Lower leg skin (tissue), 4 donors: ENCODE measurements around the gene PYY. TPM values are rescaled to one million over a fixed set of nuclear protein-coding genes. Genes with fewer than 3 reads are reported as not detected.
A peak's percentile ranks its signal among the peaks of the same experiment; 100 is the strongest.
"Not testable (repeated sequence)": the region's sequence is repeated elsewhere in the genome, so short reads cannot be mapped to it uniquely, and the experiment has no call there.

Experiments used
- DNase-seq, 2 donors: peaks; one replicate each; pipeline ENCODE4 v3.0.0-alpha.2; 2019; ENCODE audit warnings: low spot score in 2 of 2
- H3K4me3 ChIP-seq: fragments of 200-600 bp; sonication (generic); 2 replicates; pipeline ENCODE4 v1.5.1; 2017; ENCODE audit warnings: mild to moderate bottlenecking, low read depth; ENCODE audit not compliant: poor library complexity, severe bottlenecking
- CTCF ChIP-seq, 3 donors: fragments of 450-650 bp; IDR thresholded peaks; one replicate each; pipeline ENCODE4 v1.5.1; 2016; ENCODE audit warnings: antibody characterized with exemption in 3 of 3, mild to moderate bottlenecking in 3 of 3, moderate library complexity in 2 of 3
- POLR2A ChIP-seq, 2 donors: fragments of 450-650 bp; IDR thresholded peaks; one replicate each; pipeline ENCODE4 v1.6.1; 2016 to 2017; ENCODE audit warnings: antibody characterized with exemption in 2 of 2, mild to moderate bottlenecking in 1 of 2, moderate library complexity in 1 of 2
- WGBS, 2 donors: methylation state at CpG; one replicate each; pipeline ENCODE4 v1.1.5; 2018; 5-methylcytosine and 5-hydroxymethylcytosine counted together
- intact Hi-C: fragments of 100-400 bp; cut with DNase I; formaldehyde crosslinking; loops from one replicate; pipeline ENCODE4 v1.15.0; 2023; ENCODE audit warnings: low total_unique reads
- total RNA-seq, 4 donors: library from RNA; depleted of rRNA; stranded (reverse); fragments of >200 nt; gene quantifications; one replicate each; pipeline ENCODE4 v1.1.0, GENCODE V29; 2016

The PYY gene
- total RNA-seq, 4 donors from 2014 or later = not detected

GRCh38 chr17:43999024-43999423 lies 45.3 kb upstream of the PYY start:
- 85 to 94% methylated on average over 4 of the region's 4 CpGs for WGBS, 2 donors
- no peak for TF ChIP-seq POLR2A (IDR thresholded peaks at IDR 0.05)
- no peak for TF ChIP-seq CTCF (IDR thresholded peaks at IDR 0.05)
- intact Hi-C loops = loop anchor here (10.0 kb wide), 1 partner anchor 54 kb away; the partner anchor contains the start of gene PPY
- DNase-seq = no peak
- H3K4me3 ChIP-seq = no peak overlapping the region

- WGBS, 2 donors = 70 to 77% methylated on average over 3 of the region's 3 CpGs
- intact Hi-C loops = loop anchor here (10.0 kb wide), 1 partner anchor 54 kb away; the partner anchor contains the start of gene PPY
- DNase-seq = no peak
- TF ChIP-seq CTCF (IDR thresholded peaks at IDR 0.05) (no peak), POLR2A (IDR thresholded peaks at IDR 0.05) (no peak)
- H3K4me3 ChIP-seq = no peak overlapping the region
These were observed 44.8 kb upstream of the PYY start for GRCh38 chr17:43998552-43998951.

GRCh38 chr17:43997180-43997579 lies 43.4 kb upstream of the PYY start:
- intact Hi-C loops = loop anchor here (10.0 kb wide), 1 partner anchor 52 kb away; the partner anchor contains the start of gene PPY
- H3K4me3 ChIP-seq, DNase-seq: not testable (repeated sequence)
- 84 to 89% methylated on average over 5 of the region's 5 CpGs for WGBS, 2 donors

GRCh38 chr17:43995150-43995471 lies 41.4 kb upstream of the PYY start:
- DNase-seq = no peak
- 13 to 19% methylated on average over 12 of the region's 12 CpGs for WGBS, 2 donors
- intact Hi-C loops = loop anchor here (10.0 kb wide), 1 partner anchor 50 kb away; the partner anchor contains the start of gene PPY
- no peak overlapping the region for H3K4me3 ChIP-seq
- TF ChIP-seq CTCF (IDR thresholded peaks at IDR 0.05) (no peak), POLR2A (IDR thresholded peaks at IDR 0.05) (no peak)

GRCh38 chr17:43994272-43995149 lies 40.8 kb upstream of the PYY start:
- DNase-seq = peak; percentile 46 to 95
- no peak overlapping the region for H3K4me3 ChIP-seq
- TF ChIP-seq CTCF (IDR thresholded peaks at IDR 0.05) (peak in 1 of 3 donors; percentile 45), POLR2A (IDR thresholded peaks at IDR 0.05) (no peak)
- WGBS, 2 donors = 8 to 9% methylated on average over 41 to 48 of the region's 52 CpGs
- intact Hi-C loops = loop anchor here (10.0 kb wide), 1 partner anchor 50 kb away; the partner anchor contains the start of gene PPY

- WGBS, 2 donors = 94 to 95% methylated on average over 14 of the region's 14 CpGs
- DNase-seq = no peak
- TF ChIP-seq CTCF (IDR thresholded peaks at IDR 0.05) (no peak), POLR2A (IDR thresholded peaks at IDR 0.05) (no peak)
- intact Hi-C loops = loop anchor here (10.0 kb wide), 1 partner anchor 48 kb away; the partner anchor contains the start of gene PPY
- no peak overlapping the region for H3K4me3 ChIP-seq
These were observed 38.9 kb upstream of the PYY start for GRCh38 chr17:43992641-43993040.
